DOHH2 (cell line): ENCODE measurements around the gene PANK3.

ENCODE experiments used
- CTCF ChIP-seq: fragments of 200-600 bp; sonication (generic); IDR thresholded peaks from one replicate; pipeline ENCODE4 v1.5.1; 2014; ENCODE audit warnings: antibody characterized with exemption, mild to moderate bottlenecking, low read depth, low read length; ENCODE audit not compliant: poor library complexity, severe bottlenecking
- EZH2phosphoT487 ChIP-seq: fragments of 200-600 bp; sonication (generic); IDR thresholded peaks from 2 replicates; pipeline ENCODE4 v1.6.1; 2017; ENCODE audit warnings: borderline replicate concordance, mild to moderate bottlenecking, antibody characterized with exemption, low read length, moderate library complexity, mixed read lengths

DNA sequence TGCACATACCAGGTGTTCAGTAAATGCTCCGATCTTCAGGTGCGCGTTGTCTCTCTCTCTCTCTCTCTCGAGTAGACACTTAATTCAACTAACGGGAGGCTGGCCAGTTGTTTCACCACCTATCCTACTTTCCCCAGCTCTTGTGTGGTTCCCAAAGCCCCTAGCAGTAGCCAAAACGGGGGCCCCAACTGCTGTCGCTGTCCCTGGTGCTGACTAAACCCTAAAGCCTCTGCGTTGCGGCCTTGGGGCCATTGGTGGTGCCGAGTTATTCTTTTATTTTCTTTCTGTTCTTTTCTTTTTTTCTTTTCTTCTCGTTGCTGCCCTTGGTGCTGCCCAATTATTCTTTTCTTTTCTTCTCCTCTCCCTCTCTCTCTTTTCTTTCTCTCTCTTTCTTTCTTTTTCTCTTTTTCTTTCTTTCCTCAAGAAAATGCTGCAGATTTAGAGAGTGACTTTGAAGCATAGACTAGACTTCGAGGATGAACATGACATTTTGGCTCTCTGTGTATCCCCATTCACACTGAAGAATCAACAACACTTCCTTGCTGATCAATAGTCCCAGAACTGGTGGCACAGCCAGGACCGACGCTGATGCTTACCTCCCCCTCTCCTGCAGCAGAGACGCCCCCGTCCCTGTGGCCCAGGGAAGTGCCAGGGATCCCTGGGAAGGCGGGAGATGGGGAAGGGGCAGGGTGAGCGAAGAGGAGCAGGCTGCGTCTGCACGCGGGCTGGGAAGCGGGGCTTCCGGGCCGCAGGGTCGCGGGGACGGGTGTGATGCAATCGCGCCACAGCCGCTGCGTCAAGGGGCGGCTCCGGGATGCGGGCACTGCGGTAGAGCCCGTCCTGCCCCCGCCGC is 50.4 kb downstream of the PANK3 start, which contains the start of gene FBLL1:
- TF ChIP-seq CTCF = no peak
- no peak for TF ChIP-seq EZH2phosphoT487
